Measurements from ENCODE around the gene C11orf24. TPM values are rescaled to one million over a fixed set of nuclear protein-coding genes. Genes with fewer than 3 reads are reported as not detected.
A peak's percentile ranks its signal among the peaks of the same experiment; 100 is the strongest.

The C11orf24 gene
- total and polyA plus RNA-seq, 10 of the 15 experiments (the other 5 are each of a cell fraction or from before 2014, with no cell fraction given) = 4.3 to 104 (median 41.4) TPM

DNA sequence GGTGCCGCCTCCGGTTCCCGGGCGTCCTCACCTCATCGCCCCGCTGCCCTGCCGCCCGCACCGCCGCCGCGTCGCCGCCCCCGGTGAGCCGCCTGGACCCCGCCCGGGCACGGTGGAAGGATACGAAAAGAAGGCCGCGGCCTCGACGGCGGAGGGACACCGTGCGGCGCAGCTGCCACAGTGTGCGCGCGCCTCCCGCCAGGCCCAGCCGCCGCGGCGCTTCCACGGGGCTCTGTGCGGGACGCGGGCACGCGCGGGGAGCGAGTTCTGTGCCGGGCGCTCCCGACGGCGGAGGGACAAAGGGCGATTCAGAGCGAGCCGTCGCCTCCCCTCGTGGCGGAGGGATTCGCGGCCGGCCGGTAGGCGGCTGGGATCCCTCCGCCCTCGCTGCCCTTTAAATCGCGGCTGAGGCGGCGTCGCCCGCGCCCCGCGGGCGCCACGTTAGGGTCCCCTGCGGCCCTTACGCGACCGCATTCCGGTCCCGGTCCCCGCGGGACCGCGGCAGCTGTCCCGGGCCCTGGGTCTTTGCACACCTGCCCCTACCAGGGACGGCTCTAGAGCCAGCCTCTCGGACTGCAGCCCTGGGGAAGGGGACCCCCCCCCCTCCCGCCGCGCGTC is 58.1 kb downstream of the C11orf24 start (continued):
- 0 out of 2 replicates have a peak, but pooled peaks have one; percentile 34 for TF ChIP-seq ASH2L (IDR thresholded peaks at IDR 0.05; ENCODE audit: borderline replicate concordance, low read depth)
- TF ChIP-seq CBFB (IDR thresholded peaks at IDR 0.05; ENCODE audit: low read depth) = no peak
- TF ChIP-seq IRF4 (IDR thresholded peaks at IDR 0.05; ENCODE audit: low read depth, low read length) = peak; percentile 51; the same call in 1 of the 2 replicates

DNA sequence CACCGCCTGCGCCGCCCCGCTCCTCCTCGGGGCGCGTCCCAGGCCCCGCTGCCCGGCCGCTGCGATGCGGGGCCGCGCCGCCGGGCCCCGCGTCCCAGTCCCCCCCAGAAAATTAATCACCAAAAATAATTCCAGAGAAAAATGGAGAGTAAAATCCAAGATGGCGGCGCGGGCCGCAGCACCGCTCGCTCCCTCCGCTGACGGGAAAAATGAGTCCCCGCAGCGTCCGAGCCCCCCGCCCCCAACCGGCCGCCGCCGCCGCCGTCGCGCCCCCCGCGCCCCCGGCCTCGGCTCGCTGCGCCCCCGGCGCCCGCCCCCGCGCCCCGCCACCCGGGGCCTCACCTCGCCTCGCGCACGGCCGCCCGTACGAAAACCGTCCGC is 58.6 kb downstream of the C11orf24 start, which contains the start of gene KMT5B:
KMT5B (minus strand) TSS at position 162 of the 381 bp plus-strand sequence. CDS start 23,220 bp downstream, outside the sequence.
- Histone ChIP-seq H3K27me3 (replicated peaks in 1 of 2; ENCODE audit: control insufficient read depth in 2 of 2, insufficient read depth in 2 of 2, low read length in 1 of 2) (no peaks in the 10 kb centered on the region), H4K20me1 (ENCODE audit: control insufficient read depth, insufficient read depth) (peaks cover 9% of the 10 kb centered on the region), H3K9me3 (replicated peaks; ENCODE audit: control insufficient read depth, insufficient read depth, low read length) (no peaks in the 10 kb centered on the region), H3K27ac (ENCODE audit: control insufficient read depth, insufficient read depth) (peak within 1 kb of the TSS; percentile 91), H2AFZ (ENCODE audit: control insufficient read depth, low read depth, low read length) (peak within 1 kb of the TSS; percentile 85), H3K4me3 (peak within 1 kb of the TSS; percentile 99), H3K4me1 (ENCODE audit: control insufficient read depth, insufficient read depth, low read length) (peaks cover 11% of the 10 kb centered on the region), H3K36me3 (ENCODE audit: control insufficient read depth in 2 of 2, insufficient read depth in 2 of 2, low read length in 1 of 2) (no peaks in the 10 kb centered on the region), H3K4me2 (ENCODE audit: control insufficient read depth, insufficient read depth) (peak within 1 kb of the TSS; percentile 91), H3K9ac (ENCODE audit: control insufficient read depth, insufficient read depth, low read length) (peak within 1 kb of the TSS; percentile 77), H3K79me2 (ENCODE audit: control insufficient read depth, insufficient read depth, low read length) (peaks cover 33% of the 10 kb centered on the region)
- FAIRE-seq = no peak
- BruUV-seq (replicated peaks) = no TSS peak
- SMC1A ChIA-PET (ENCODE audit: uncharacterized antibody, unreplicated experiment) = no interaction called here
- RAD21 ChIA-PET (ENCODE audit: unreplicated experiment) = no interaction called here
- POLR2A ChIA-PET = interaction anchor here (0.7 kb wide), 1 partner anchor 14 kb away, joined by 3 read pairs; no protein-coding TSS in a partner anchor
- CTCF ChIA-PET = no interaction called here
- in situ Hi-C loops (cut with MboI) = no loop called here
- 0% methylated on average over 10 of the region's 60 CpGs for WGBS (ENCODE audit: insufficient coverage, insufficient replicate concordance, low lambda C conversion rate, missing lambda C conversion rate)
- intact Hi-C loops (cut with micrococcal nuclease; ENCODE audit: unreplicated experiment) = no loop called here
- no peak for DNase-seq (ENCODE audit: low read depth, low spot score)
- no peak for ATAC-seq
- TF ChIP-seq, protein P1, sequence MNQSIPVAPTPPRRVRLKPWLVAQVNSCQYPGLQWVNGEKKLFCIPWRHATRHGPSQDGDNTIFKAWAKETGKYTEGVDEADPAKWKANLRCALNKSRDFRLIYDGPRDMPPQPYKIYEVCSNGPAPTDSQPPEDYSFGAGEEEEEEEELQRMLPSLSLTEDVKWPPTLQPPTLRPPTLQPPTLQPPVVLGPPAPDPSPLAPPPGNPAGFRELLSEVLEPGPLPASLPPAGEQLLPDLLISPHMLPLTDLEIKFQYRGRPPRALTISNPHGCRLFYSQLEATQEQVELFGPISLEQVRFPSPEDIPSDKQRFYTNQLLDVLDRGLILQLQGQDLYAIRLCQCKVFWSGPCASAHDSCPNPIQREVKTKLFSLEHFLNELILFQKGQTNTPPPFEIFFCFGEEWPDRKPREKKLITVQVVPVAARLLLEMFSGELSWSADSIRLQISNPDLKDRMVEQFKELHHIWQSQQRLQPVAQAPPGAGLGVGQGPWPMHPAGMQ (IDR thresholded peaks at IDR 0.05; ENCODE audit: borderline replicate concordance) = no peak
- no peak for TF ChIP-seq ZNF622 (IDR thresholded peaks at IDR 0.05)
- TF ChIP-seq YY1 (IDR thresholded peaks at IDR 0.05; ENCODE audit: low read depth, low read length) = peak; percentile 96
- TF ChIP-seq, protein P2, sequence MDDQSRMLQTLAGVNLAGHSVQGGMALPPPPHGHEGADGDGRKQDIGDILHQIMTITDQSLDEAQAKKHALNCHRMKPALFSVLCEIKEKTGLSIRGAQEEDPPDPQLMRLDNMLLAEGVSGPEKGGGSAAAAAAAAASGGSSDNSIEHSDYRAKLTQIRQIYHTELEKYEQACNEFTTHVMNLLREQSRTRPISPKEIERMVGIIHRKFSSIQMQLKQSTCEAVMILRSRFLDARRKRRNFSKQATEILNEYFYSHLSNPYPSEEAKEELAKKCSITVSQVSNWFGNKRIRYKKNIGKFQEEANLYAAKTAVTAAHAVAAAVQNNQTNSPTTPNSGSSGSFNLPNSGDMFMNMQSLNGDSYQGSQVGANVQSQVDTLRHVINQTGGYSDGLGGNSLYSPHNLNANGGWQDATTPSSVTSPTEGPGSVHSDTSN (IDR thresholded peaks at IDR 0.05; ENCODE audit: insufficient replicate concordance, low read depth, low read length) = peak; percentile 79
- TF ChIP-seq SUZ12 (IDR thresholded peaks at IDR 0.05; ENCODE audit: unreplicated experiment) = no peak
- TF ChIP-seq, protein P3, sequence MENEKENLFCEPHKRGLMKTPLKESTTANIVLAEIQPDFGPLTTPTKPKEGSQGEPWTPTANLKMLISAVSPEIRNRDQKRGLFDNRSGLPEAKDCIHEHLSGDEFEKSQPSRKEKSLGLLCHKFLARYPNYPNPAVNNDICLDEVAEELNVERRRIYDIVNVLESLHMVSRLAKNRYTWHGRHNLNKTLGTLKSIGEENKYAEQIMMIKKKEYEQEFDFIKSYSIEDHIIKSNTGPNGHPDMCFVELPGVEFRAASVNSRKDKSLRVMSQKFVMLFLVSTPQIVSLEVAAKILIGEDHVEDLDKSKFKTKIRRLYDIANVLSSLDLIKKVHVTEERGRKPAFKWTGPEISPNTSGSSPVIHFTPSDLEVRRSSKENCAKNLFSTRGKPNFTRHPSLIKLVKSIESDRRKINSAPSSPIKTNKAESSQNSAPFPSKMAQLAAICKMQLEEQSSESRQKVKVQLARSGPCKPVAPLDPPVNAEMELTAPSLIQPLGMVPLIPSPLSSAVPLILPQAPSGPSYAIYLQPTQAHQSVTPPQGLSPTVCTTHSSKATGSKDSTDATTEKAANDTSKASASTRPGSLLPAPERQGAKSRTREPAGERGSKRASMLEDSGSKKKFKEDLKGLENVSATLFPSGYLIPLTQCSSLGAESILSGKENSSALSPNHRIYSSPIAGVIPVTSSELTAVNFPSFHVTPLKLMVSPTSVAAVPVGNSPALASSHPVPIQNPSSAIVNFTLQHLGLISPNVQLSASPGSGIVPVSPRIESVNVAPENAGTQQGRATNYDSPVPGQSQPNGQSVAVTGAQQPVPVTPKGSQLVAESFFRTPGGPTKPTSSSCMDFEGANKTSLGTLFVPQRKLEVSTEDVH (IDR thresholded peaks at IDR 0.05; ENCODE audit: low read depth, partially characterized antibody) = no peak
- no peak for TF ChIP-seq BCL11A (IDR thresholded peaks at IDR 0.05; ENCODE audit: low read depth, low read length)
- no peak for TF ChIP-seq SRF (IDR thresholded peaks at IDR 0.05; ENCODE audit: low read depth in 2 of 2, low read length in 2 of 2)
- no peak for TF ChIP-seq RBBP5 (conservative IDR thresholded peaks at IDR 0.05)
- TF ChIP-seq, protein P4, sequence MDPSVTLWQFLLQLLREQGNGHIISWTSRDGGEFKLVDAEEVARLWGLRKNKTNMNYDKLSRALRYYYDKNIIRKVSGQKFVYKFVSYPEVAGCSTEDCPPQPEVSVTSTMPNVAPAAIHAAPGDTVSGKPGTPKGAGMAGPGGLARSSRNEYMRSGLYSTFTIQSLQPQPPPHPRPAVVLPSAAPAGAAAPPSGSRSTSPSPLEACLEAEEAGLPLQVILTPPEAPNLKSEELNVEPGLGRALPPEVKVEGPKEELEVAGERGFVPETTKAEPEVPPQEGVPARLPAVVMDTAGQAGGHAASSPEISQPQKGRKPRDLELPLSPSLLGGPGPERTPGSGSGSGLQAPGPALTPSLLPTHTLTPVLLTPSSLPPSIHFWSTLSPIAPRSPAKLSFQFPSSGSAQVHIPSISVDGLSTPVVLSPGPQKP (IDR thresholded peaks at IDR 0.05; ENCODE audit: low read depth, low read length) = no peak
